D721Med (cell line): ENCODE data around the gene TMC3.

Experiments used
- DNase-seq: peaks from one replicate; pipeline ENCODE4 v3.0.0; 2011; ENCODE audit warnings: low spot score; ENCODE audit not compliant: insufficient read length
- FAIRE-seq: peaks from 2 replicates; lab custom pipeline; 2011; peaks lifted over from hg19 to GRCh38; lab: Jason Lieb, UNC
- CTCF ChIP-seq: IDR thresholded peaks from 2 replicates; pipeline ENCODE4 v1.5.1; 2012; ENCODE audit warnings: mild to moderate bottlenecking, control low read depth; ENCODE audit not compliant: insufficient read depth; ENCODE audit errors: missing control alignments

The TMC3 gene

DNA sequence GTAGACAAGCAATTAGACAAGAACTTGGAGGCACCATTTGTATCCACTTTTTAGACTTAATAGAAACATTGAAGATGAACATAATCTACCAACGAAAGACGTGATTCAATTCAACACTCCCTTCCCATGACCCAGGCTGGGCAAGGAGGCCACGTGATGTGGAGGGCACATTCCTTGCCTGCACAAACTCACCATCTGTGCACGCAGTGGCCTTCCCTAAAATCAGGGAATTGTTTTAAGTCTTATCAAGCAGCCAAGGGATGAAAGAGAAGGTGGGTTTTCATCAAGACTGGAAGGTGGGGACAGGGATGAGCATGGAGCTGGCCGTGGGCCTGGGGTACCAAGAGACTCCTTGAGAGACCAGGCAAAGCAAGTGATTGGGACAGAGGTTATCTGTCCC lies 63.5 kb downstream of the TMC3 start:
- no peak for DNase-seq
- no peak for TF ChIP-seq CTCF
- no peak for FAIRE-seq

DNA sequence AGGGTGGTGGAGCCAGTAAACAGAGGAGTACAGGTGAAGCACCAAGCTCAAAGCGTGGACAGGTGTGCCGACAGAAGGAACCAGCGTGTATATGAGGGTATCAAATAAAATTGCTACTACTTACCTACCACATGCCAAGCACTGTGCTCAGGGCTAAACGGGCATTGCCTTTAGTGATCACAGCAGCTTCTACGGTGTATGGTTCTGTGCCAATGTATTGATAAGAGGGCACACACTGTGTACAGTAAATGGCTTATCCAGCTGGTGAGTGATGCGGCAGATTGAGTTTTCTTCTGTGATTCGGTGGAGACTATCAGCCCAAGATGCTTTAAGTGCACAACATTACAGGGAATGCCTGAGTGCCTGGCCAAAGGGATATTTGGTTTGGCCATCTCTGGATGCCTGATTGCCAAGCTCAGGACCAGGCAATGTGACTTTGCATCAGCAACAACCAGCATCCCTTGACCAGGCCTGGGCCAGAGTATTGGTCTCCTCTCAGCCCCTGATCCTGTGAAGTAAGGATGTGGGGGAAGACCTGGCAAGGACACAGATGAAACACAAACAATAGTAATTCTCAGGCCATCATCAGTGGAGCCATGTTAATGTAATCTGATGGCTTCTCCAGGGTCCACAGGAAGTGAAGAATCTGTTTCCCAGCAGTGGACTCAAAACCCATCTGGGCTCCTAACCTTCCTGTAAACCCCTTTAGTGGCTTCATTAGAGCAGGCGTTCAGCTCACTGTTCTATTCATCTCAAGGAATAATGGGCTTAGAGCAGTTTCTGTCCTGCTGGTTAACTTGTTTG lies 64.2 kb downstream of the TMC3 start:
- no peak for TF ChIP-seq CTCF
- FAIRE-seq (no peak), DNase-seq (no peak)

- no peak for DNase-seq
- no peak for TF ChIP-seq CTCF
- no peak for FAIRE-seq
Observed at GRCh38 chr15:81308260-81308659, 65.8 kb downstream of the TMC3 start.

DNA sequence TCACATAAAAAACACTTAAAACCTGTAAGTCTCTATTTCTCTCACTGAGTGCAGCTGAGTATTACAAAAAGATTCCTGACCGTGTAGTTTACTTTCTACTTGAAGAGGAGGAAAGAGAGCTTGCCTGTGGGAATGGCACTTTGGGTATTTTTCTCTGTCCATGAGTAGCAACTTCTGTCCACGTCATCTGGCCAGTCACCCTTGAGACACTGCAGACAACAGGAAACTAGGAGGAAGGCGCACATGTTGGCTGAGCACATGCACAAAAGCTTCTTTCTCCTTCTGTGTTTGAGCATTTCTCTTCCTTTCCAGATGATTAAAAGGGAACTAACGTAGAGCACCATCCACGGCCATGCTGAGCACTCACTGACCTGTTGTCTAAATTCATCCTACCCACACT lies 69.8 kb downstream of the TMC3 start:
- no peak for TF ChIP-seq CTCF
- FAIRE-seq (no peak), DNase-seq (no peak)

DNA sequence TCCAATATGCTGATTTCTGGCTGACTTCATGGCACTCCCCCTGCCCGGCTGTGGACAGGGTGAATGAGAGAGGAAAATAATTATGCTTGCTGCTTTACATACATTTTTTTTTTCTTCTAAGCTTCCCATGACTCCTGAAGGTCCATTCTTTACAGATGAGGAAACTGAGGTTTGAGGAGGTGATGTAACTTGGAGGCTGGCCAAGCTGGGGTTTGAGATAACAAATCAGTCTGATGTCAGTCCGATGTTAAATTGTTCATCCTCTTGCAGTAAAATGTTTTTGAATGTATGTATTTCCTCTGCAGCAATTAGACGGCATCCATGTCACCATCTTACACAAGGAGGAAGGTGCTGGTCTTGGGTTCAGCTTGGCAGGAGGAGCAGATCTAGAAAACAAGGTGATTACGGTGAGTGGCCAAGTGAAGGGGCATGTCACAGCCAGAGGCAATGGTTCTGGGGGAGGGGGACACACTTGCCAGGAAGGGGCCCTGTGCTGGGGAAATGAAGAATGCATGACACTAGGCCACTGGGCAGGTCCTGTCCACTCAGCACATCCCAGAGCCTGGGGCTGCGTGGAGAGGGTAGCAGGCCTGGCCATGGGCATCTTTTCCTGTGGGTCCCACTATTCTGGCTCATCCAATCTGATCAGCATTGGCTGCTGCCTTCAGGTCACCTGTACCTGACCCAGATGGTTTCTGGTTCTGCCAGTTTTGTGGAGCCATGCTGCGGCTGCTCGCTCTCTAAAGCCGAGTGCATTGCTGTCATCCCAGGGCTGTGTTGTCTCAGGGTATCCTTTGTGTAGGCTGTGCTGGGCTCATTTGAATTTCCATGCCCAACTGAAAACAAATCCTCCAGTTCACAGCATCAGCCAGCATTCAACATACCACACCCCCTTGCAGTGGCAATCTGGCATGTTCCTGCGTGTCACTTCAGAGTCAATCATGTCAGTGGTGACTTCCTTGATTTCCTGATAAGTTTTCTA lies 70.5 kb downstream of the TMC3 start:
- no peak for FAIRE-seq
- no peak for DNase-seq
- no peak for TF ChIP-seq CTCF

GRCh38 chr15:81302701-81303109 lies 71.3 kb downstream of the TMC3 start:
- FAIRE-seq, result no peak
- no peak for TF ChIP-seq CTCF

More at GRCh38 chr15:81302701-81303109, 71.3 kb downstream of the TMC3 start:
- DNase-seq, result no peak
